Stimulated activated CD8-positive, alpha-beta memory T cell treated with anti-CD3 and anti-CD28 coated beads, Interleukin-7, amount 100 ng/mL, for 48 hours (primary cell): ENCODE results near the gene BAG3.
"Not testable (repeated sequence)": the region's sequence is repeated elsewhere in the genome, so short reads cannot be mapped to it uniquely, and the experiment has no call there.

Experiments
- DNase-seq, 2 donors: peaks; one replicate each; pipeline ENCODE4 v3.0.0-alpha.2; 2020; ENCODE audit warnings: low read depth in 1 of 2; ENCODE audit errors: extremely low read depth in 1 of 2

Gene BAG3

DNA sequence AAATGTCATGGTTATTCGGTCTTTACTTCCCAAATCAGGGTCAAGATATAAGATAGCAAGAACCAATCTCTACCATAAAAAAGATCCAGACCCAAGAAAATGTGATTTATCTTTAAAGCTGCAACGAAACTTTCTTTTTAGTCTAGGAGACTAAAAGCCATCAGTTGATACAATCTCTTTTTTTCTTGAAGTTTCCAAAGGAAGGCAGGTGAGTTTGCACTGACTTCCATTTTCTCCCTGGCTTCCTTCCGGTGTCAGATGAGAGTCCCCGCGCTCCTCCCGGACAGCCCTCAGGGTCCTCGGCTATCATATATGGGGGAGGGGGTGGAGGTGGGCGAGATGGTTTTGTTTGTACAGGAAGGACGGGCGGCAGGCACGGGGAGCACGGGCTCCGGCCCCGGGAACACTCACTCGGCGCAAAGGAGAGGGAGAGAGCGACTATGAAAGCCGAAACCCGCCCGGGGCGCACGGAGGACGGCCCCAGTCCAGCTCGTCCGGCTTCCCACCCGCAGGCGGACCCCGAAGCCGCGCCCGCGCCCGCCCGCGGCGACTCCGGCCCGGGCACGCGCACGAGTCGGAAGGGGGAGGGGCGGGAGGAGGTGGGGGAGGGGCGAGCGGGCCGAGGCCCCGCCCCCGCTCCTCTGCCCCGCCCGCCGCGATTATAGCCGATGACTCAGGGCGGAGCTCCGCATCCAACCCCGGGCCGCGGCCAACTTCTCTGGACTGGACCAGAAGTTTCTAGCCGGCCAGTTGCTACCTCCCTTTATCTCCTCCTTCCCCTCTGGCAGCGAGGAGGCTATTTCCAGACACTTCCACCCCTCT lies at the start of gene BAG3:
Gene BAG3 (plus strand): TSS at position 689 of the 822 bp plus-strand sequence. CDS start 296 bp downstream, outside the sequence.
- peak; percentile 59 to 64 for DNase-seq

- no peak for DNase-seq
These were observed 48.7 kb upstream of the BAG3 start for GRCh38 chr10:119602241-119603095.

GRCh38 chr10:119604468-119604867 lies 46.7 kb upstream of the BAG3 start:
- no peak for DNase-seq

- no peak for DNase-seq
These were observed 42.6 kb upstream of the BAG3 start for GRCh38 chr10:119608316-119609155.

- DNase-seq: no peak
These were observed 41.7 kb upstream of the BAG3 start for GRCh38 chr10:119609516-119609915.

- no peak for DNase-seq
These were observed 39.7 kb upstream of the BAG3 start for GRCh38 chr10:119611433-119611832.

DNA sequence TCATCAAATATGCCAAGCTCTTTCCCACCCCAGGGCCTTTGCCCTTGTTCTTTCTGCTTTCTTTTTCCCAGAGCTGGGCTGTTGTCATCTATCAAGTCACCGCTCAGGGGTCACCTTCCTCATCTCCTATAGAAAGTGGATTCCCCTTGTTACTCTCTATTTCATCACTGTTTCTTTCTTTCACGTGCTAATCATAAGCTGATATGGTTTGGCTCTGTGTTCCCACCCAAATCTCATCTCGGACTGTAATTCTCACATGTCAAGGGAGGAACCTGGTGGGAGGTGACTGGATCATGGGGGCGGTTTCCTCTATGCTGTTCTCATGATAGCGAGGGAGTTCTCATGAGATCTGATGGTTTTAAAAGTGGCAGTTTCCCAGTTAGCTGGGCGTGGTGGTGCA lies 37.4 kb upstream of the BAG3 start:
- no peak for DNase-seq

DNA sequence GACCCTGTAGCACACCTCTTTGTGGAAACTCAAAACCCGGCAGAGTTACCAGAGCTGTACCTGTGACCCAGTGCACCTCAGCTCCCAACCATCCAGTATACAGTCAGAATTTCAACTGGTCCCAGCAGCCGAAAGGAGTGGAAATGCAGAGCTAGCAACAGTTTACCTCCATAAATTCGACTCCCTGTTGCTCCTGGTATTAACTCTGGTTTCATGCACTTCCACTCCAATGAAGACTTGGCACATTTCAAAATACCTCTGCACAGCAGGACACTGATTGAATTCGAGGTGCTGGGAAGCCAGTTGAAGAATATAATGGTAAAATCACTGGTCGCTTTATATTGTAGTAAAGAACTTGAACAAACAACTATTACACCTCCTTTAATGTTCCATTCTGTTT lies 36.5 kb upstream of the BAG3 start:
- DNase-seq: no peak

DNA sequence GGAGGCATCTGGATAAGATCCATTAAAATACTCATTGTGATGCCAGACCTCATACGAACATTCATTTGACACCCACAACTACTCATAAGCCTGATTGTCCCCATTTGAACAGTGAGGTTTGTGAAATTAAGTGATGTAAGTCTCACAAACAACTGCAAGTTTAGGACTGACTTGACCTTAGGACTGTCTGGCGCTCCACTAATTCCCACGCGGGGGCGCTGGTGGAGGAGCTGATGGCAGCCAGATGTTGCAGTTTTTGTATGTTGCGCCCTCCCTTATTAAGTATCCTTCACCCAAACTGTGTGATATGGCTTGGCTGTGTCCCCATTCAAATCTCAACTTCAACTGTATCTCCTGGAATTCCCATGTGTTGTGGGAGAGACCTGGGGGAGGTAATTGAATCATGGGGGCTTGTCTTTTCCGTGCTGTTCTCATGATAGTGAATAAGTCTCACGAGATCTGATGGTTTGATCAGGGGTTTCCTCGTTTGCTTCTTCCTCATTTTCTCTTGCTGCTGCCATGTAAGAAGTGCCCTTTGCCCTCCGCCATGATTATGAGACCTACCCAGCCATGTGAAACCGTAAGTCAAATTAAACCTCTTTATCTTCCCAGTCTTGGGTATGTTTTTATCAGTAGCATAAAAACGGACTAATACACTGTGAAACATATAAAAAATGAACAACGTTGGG lies 34.2 kb upstream of the BAG3 start:
- DNase-seq: no peak

DNA sequence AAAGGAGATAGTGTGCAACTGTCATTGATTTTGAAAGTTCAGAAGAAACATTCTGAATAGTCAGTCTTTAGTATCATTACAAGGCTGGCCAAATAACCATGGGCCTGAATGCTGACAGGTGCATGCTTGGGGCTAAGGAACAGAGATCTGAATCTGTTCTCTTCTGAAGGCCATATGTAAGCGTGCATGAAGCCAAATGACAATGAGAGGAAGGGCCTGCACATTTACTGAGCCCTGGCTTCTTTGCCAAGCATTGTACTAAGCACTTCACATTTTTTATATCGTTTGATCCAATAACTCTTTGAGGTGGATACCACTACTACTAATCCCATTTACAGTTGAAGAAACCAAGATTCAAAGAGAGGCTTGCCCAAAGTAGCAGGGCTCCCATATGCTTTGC lies 32.0 kb upstream of the BAG3 start:
- DNase-seq: no peak

DNA sequence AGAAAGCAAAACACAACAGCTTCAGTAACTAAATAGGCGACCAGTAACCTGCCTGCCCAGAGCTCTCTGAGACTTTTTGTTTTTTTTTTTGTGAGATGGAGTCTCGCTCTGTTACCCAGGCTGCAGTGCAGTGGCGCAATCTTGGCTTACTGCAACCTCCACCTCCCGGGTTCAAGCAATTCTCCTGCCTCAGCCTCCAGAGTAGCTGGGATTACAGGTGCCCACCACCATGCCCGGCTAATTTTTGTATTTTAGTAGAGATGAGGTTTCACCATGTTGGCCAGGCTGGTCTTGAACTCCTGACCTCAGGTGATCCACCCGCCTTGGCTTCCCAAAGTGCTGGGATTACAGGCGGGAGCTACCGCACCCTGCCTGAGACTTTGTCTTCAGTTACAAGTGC lies 31.4 kb upstream of the BAG3 start:
- not testable (repeated sequence) for DNase-seq

- no peak for DNase-seq
These were observed 30.7 kb upstream of the BAG3 start for GRCh38 chr10:119620241-119621077.

- DNase-seq: no peak
These were observed 30.1 kb upstream of the BAG3 start for GRCh38 chr10:119621078-119621384.

DNA sequence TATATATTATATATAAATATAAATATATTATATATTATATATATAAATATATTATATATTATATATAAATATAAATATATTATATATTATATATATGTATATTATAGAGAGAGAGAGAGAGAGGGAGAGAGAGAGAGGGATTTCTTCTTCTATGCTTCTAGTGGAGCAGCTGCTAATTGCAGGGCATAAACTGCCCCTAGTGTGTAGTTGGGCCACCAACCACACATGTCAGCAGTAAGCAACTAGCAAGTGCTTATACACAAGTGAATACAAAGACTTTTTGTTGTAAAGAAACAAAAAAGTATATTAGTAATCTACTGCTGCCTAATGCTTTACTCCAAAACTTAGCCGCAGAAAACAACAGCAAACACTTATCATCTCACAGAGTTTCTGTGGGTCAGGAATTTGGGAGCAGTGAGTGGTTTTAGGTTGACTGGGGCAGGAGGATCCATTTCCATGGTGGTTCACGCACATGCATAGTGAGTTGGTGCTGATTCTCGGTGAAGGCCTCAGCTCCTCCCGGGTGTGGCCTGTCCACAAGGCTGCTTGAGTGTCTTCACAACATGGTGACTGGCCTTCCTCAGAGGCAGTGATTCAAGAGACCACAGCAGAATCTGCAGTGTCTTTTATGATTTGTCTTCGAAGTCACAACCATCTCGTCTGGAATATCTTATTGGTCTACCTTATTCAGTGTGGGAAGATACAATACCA lies 25.5 kb upstream of the BAG3 start:
- DNase-seq: no peak

GRCh38 chr10:119630300-119630699 lies 20.9 kb upstream of the BAG3 start:
- no peak for DNase-seq

- no peak for DNase-seq
These were observed 17.5 kb upstream of the BAG3 start for GRCh38 chr10:119633538-119634218.

- DNase-seq: no peak
These were observed 17.0 kb upstream of the BAG3 start for GRCh38 chr10:119634219-119634544.

DNA sequence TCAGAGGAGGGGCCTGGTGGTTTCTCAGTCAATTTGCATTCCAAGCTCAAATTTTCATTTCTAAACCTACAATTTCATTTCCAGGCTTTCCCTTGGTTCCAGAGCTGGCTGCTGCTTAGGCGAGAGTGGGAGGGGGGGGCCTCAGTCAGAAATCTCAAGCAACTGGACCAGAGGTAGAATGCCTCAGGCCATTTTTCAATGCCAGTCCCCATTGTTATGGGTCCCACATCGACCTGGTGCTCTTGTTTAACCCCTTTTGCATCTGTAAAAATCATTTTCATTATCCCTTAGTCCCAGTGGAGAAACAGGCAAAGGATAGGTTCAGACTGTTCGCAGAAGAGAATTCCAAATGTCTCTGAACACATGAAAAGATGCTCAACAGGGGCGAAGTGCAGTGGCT lies 13.5 kb upstream of the BAG3 start:
- DNase-seq: no peak

DNA sequence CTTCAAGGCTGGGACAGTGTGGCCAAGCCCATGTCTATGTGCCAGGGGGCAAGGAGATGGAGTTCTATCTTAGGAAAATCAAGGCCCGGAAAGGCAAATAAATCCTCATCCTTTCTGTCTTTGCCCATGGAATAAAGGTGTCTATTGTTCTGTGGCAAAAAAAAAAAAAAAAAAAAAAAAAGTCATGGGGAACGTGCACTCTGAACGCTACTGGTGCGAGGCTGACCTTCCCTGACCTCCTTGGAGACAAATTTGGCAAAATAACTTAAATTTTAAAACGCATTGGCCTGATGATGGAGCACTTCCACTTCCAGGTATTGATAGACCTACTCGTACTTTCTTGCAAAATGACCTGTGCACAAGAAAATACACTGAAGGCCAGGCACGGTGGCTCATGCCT lies 12.2 kb upstream of the BAG3 start:
- DNase-seq: no peak
